Esophagus muscularis mucosa (tissue), 4 donors: Measurements from ENCODE around the gene ADAR. TPM values are rescaled to one million over a fixed set of nuclear protein-coding genes. Genes with fewer than 3 reads are reported as not detected.
A peak's percentile ranks its signal among the peaks of the same experiment; 100 is the strongest.

ENCODE experiments used
- DNase-seq: peaks from one replicate; pipeline ENCODE4 v3.0.0-alpha.2; 2017; ENCODE audit errors: extremely low spot score
- H3K27ac ChIP-seq, 4 donors: fragments of 200-600 bp; sonication (generic); replicated peaks in 1 of 4; 1 replicate in 3 of 4; 2 replicates in 1 of 4; pipeline ENCODE4 v1.5.1; 2016 to 2019; ENCODE audit warnings: mild to moderate bottlenecking in 1 of 4
- H3K27me3 ChIP-seq, 4 donors: fragments of 200-600 bp; sonication (generic); one replicate each; pipeline versions ENCODE4 v1.5.1 to v1.6.0; 2016 to 2019
- H3K36me3 ChIP-seq, 4 donors: fragments of 200-600 bp; sonication (generic); one replicate each; pipeline ENCODE4 v1.5.1; 2016 to 2019
- H3K4me1 ChIP-seq, 4 donors: fragments of 200-600 bp; sonication (generic); one replicate each; pipeline ENCODE4 v1.5.1; 2016 to 2019
- H3K4me3 ChIP-seq, 4 donors: fragments of 200-600 bp; sonication (generic); 1 replicate in 2 of 4; 2 replicates in 2 of 4; pipeline ENCODE4 v1.5.1; 2016 to 2019; ENCODE audit warnings: mild to moderate bottlenecking in 4 of 4, moderate library complexity in 1 of 4
- H3K9me3 ChIP-seq, 4 donors: fragments of 200-600 bp; sonication (generic); 1 replicate in 3 of 4; 2 replicates in 1 of 4; pipeline ENCODE4 v1.5.1; 2016 to 2019
- CTCF ChIP-seq, 3 experiments: fragments of 200-600 bp in 2 of 3; fragments of 450-650 bp in 1 of 3; sonication (generic) in 2 of 3; IDR thresholded peaks; one replicate each; pipeline ENCODE4 v1.5.1; 2017 to 2019; ENCODE audit warnings: antibody characterized with exemption in 3 of 3, mild to moderate bottlenecking in 2 of 3, moderate library complexity in 1 of 3
- EP300 ChIP-seq: sonication (generic); formaldehyde crosslinking; IDR thresholded peaks from one replicate; pipeline ENCODE4 v1.6.1; 2017; ENCODE audit warnings: antibody characterized with exemption
- POLR2A ChIP-seq: fragments of 450-650 bp; IDR thresholded peaks from one replicate; pipeline ENCODE4 v1.6.1; 2017; ENCODE audit warnings: antibody characterized with exemption, moderate library complexity, mild to moderate bottlenecking, low read depth
- POLR2AphosphoS5 ChIP-seq, 2 donors: sonication (generic); formaldehyde crosslinking; IDR thresholded peaks; one replicate each; pipeline ENCODE4 v1.6.1; 2017; ENCODE audit warnings: antibody characterized with exemption in 2 of 2
- WGBS: methylation state at CpG from one replicate; pipeline ENCODE4 v1.1.5; 2018; 5-methylcytosine and 5-hydroxymethylcytosine counted together
- intact Hi-C: fragments of 100-400 bp; cut with DNase I; formaldehyde crosslinking; loops from one replicate; pipeline ENCODE4 v1.15.1; 2023
- total RNA-seq, 4 donors: library from RNA; depleted of rRNA; stranded (reverse); fragments of >200 nt; gene quantifications; one replicate each; pipeline versions ENCODE4 v1.1.0 to v1.2.1, GENCODE V29; 2016

Gene ADAR
- total RNA-seq, 4 donors from 2014 or later = 80.2 to 96.3 (median 87.1) TPM

GRCh38 chr1:154559466-154560044 is 48.4 kb downstream of the ADAR start:
- intact Hi-C loops = loop anchor here (2.0 to 10.0 kb wide), 5 partner anchors 53 to 319 kb away; partner anchors contain the start of gene IL6R
- peak; percentile 95 for DNase-seq
- TF ChIP-seq CTCF (IDR thresholded peaks at IDR 0.05) = peak; percentile 90 to 96 (median 95)
- peak in 1 of 2 donors; percentile 74 for TF ChIP-seq POLR2AphosphoS5 (IDR thresholded peaks at IDR 0.05)
- TF ChIP-seq EP300 = no peak
- TF ChIP-seq POLR2A = no peak
- no peaks in the 10 kb centered on the region for H3K27me3 ChIP-seq
- peak overlapping the region; percentile 92 to 96 (median 96) for H3K27ac ChIP-seq
- no peaks in the 10 kb centered on the region for H3K9me3 ChIP-seq
- H3K36me3 ChIP-seq = peaks cover 13 to 14% (median 13%) of the 10 kb centered on the region in 4 donors
- WGBS = 14% methylated on average over 8 of the region's 13 CpGs
- H3K4me3 ChIP-seq = peak overlapping the region; percentile 84 to 99 (median 92)
- H3K4me1 ChIP-seq = peaks cover 19 to 44% (median 37%) of the 10 kb centered on the region in 4 donors

GRCh38 chr1:154558720-154559465 is 49.1 kb downstream of the ADAR start:
- Histone ChIP-seq H3K36me3 (peaks cover 18 to 21% (median 20%) of the 10 kb centered on the region in 4 donors), H3K27me3 (no peaks in the 10 kb centered on the region), H3K4me1 (peaks cover 19 to 50% (median 40%) of the 10 kb centered on the region in 4 donors), H3K27ac (peak overlapping the region; percentile 92 to 96 (median 96)), H3K9me3 (no peaks in the 10 kb centered on the region), H3K4me3 (peak overlapping the region; percentile 84 to 99 (median 92))
- intact Hi-C loops = loop anchor here (5.0 to 10.0 kb wide), 3 partner anchors 53 to 204 kb away; partner anchors contain the start of gene IL6R
- DNase-seq = peak; percentile 100
- TF ChIP-seq EP300 (no peak), POLR2A (peak; percentile 52), POLR2AphosphoS5 (IDR thresholded peaks at IDR 0.05) (peak; percentile 85 to 95), CTCF (IDR thresholded peaks at IDR 0.05) (no peak)
- 1% methylated on average over 45 of the region's 57 CpGs for WGBS

GRCh38 chr1:154557939-154558719 is 49.9 kb downstream of the ADAR start, which contains the start of gene UBE2Q1:
Gene UBE2Q1, minus strand, starts transcription at chr1:154558662. Its CDS starts 109 bp downstream, at chr1:154558553.
- H3K4me1 ChIP-seq = peaks cover 24 to 58% (median 47%) of the 10 kb centered on the region in 4 donors
- 0% methylated on average over 14 of the region's 69 CpGs for WGBS
- H3K27me3 ChIP-seq = no peaks in the 10 kb centered on the region
- H3K4me3 ChIP-seq = peak within 1 kb of the TSS; percentile 84 to 99 (median 92)
- intact Hi-C loops = loop anchor here (5.0 to 10.0 kb wide), 3 partner anchors 54 to 203 kb away; partner anchors contain the start of gene IL6R
- TF ChIP-seq EP300 (no peak), POLR2AphosphoS5 (IDR thresholded peaks at IDR 0.05) (no peak), CTCF (IDR thresholded peaks at IDR 0.05) (no peak), POLR2A (no peak)
- H3K9me3 ChIP-seq = no peaks in the 10 kb centered on the region
- H3K27ac ChIP-seq = peak within 1 kb of the TSS; percentile 92 to 96 (median 96)
- peaks cover 25 to 29% (median 27%) of the 10 kb centered on the region in 4 donors for H3K36me3 ChIP-seq
- DNase-seq = no peak

- Histone ChIP-seq H3K4me1 (peaks cover 24 to 65% (median 55%) of the 10 kb centered on the region in 4 donors), H3K27ac (peak overlapping the region; percentile 92 to 96 (median 96)), H3K9me3 (no peaks in the 10 kb centered on the region), H3K27me3 (no peaks in the 10 kb centered on the region), H3K4me3 (peak overlapping the region; percentile 84 to 99 (median 92)), H3K36me3 (peaks cover 32 to 36% (median 35%) of the 10 kb centered on the region in 4 donors)
- 18% methylated on average over 6 of the region's 7 CpGs for WGBS
- intact Hi-C loops = loop anchor here (5.0 to 10.0 kb wide), 3 partner anchors 55 to 203 kb away; partner anchors contain the start of gene IL6R
- no peak for DNase-seq
- no peak for TF ChIP-seq CTCF (IDR thresholded peaks at IDR 0.05)
- no peak for TF ChIP-seq POLR2A
- no peak for TF ChIP-seq POLR2AphosphoS5 (IDR thresholded peaks at IDR 0.05)
- no peak for TF ChIP-seq EP300
Measured at GRCh38 chr1:154557248-154557938, 50.6 kb downstream of the ADAR start.
